HepG2 (cell line): ENCODE measurements around the gene AQP5. TPM values are rescaled to one million over a fixed set of nuclear protein-coding genes. Genes with fewer than 3 reads are reported as not detected.

Experiments
- ATAC-seq: fragments of 200-7000 bp; cut with Tn5 transposase; 3 replicates; pipeline ENCODE4 v1.9.1; 2020; ENCODE audit warnings: mild to moderate bottlenecking, moderate library complexity
- BruUV-seq: library from RNA; stranded (reverse); fragments of 400-500 nt; replicated peaks from 2 replicates; lab custom pipeline; 2021; lab: Mats Ljungman, UMichigan
- CTCF ChIA-PET: fragments of 300-600 bp; formaldehyde crosslinking; extraction: SDS; loops from one replicate; lab custom pipeline; 2021; ENCODE audit warnings: low total read pairs, inconsistent platforms, low intra/inter-chr PET ratio; lab: Yijun Ruan, JAX
- POLR2A ChIA-PET: fragments of 350-600 bp; sonication (Branson Sonifier 250); formaldehyde crosslinking; loops from one replicate; lab custom pipeline; 2020; ENCODE audit warnings: antibody characterized with exemption, inconsistent platforms; lab: Yijun Ruan, JAX
- DNase-seq: peaks from one replicate; pipeline ENCODE4 v3.0.0-alpha.2; 2015; ENCODE audit warnings: low spot score
- FAIRE-seq: peaks from 3 replicates; lab custom pipeline; 2011; peaks lifted over from hg19 to GRCh38; lab: Jason Lieb, UNC
- H2AFZ ChIP-seq: one replicate; pipeline ENCODE4 v1.6.1; 2011; ENCODE audit warnings: low read length, inconsistent platforms
- H3K27ac ChIP-seq: fragments of 300-600 bp; 3 replicates; pipeline ENCODE4 v1.8.0; 2011; ENCODE audit warnings: mixed run types, mild to moderate bottlenecking, mixed read lengths, low read length, inconsistent platforms; ENCODE audit not compliant: insufficient read depth; ENCODE audit errors: extremely low read length
- H3K27me3 ChIP-seq, 2 experiments: fragments of 200-600 bp in 1 of 2; 2 replicates in 1 of 2; 3 replicates in 1 of 2; pipeline versions ENCODE4 v1.6.0 to v1.8.0; 2011; ENCODE audit warnings: low read length in 2 of 2, mild to moderate bottlenecking in 2 of 2, moderate library complexity in 2 of 2, inconsistent platforms in 1 of 2; ENCODE audit not compliant: insufficient read depth in 2 of 2, control insufficient read depth in 1 of 2
- H3K36me3 ChIP-seq, 2 experiments: fragments of 200-600 bp in 1 of 2; replicated peaks in 1 of 2; 2 replicates in 1 of 2; 3 replicates in 1 of 2; pipeline versions ENCODE4 v1.5.1 to v1.8.0; 2011; ENCODE audit warnings: low read length in 2 of 2, inconsistent platforms in 1 of 2; ENCODE audit not compliant: insufficient read depth in 2 of 2, control insufficient read depth in 1 of 2
- H3K4me1 ChIP-seq: 2 replicates; pipeline ENCODE4 v1.5.1; 2012; ENCODE audit warnings: low read length, inconsistent platforms; ENCODE audit not compliant: insufficient read depth
- H3K4me2 ChIP-seq: 2 replicates; pipeline ENCODE4 v1.6.0; 2011; ENCODE audit warnings: low read depth, low read length, inconsistent platforms
- H3K4me3 ChIP-seq, 3 experiments: fragments of 200-600 bp in 1 of 3; sonication (generic), shearing (Covaris generic) in 1 of 3; replicated peaks in 1 of 3; 2 replicates each; pipeline ENCODE4 v1.5.1; 2011 to 2016; ENCODE audit warnings: low read length in 3 of 3, inconsistent platforms in 2 of 3, low read depth in 2 of 3, mild to moderate bottlenecking in 2 of 3, control low read depth in 1 of 3, mixed read lengths in 1 of 3; ENCODE audit not compliant: insufficient read depth in 1 of 3
- H3K79me2 ChIP-seq: one replicate; pipeline ENCODE4 v1.6.1; 2011; ENCODE audit warnings: low read length, inconsistent platforms; ENCODE audit not compliant: insufficient read depth
- H3K9ac ChIP-seq: 2 replicates; pipeline ENCODE4 v1.6.0; 2011; ENCODE audit warnings: mild to moderate bottlenecking, low read depth, low read length, inconsistent platforms; ENCODE audit not compliant: insufficient read depth
- H3K9me3 ChIP-seq: 2 replicates; pipeline ENCODE4 v1.5.1; 2012; ENCODE audit warnings: mild to moderate bottlenecking, low read length
- H4K20me1 ChIP-seq: 2 replicates; pipeline ENCODE4 v1.6.0; 2011; ENCODE audit warnings: inconsistent platforms, mild to moderate bottlenecking, low read length, moderate library complexity; ENCODE audit not compliant: insufficient read depth
- IRF1 ChIP-seq: sonication (generic); formaldehyde crosslinking; IDR thresholded peaks from 2 replicates; pipeline ENCODE4 v1.4.0; 2020; ENCODE audit warnings: low read depth, mild to moderate bottlenecking, missing genetic modification reagents
- MED13 ChIP-seq: sonication (generic); formaldehyde crosslinking; IDR thresholded peaks from 2 replicates; pipeline ENCODE4 v1.5.0; 2020; ENCODE audit warnings: missing genetic modification reagents
- NFATC3 ChIP-seq: sonication (generic); formaldehyde crosslinking; IDR thresholded peaks from 2 replicates; pipeline ENCODE4 v1.5.1; 2020; ENCODE audit warnings: mild to moderate bottlenecking, missing genetic modification reagents
- NFRKB ChIP-seq: fragments of 450-650 bp; IDR thresholded peaks from 2 replicates; pipeline ENCODE4 v1.6.1; 2017
- PRDM4 ChIP-seq: sonication (generic); formaldehyde crosslinking; IDR thresholded peaks from 2 replicates; pipeline ENCODE4 v1.9.0; 2021; ENCODE audit warnings: missing genetic modification reagents, borderline replicate concordance
- SOX5 ChIP-seq: IDR thresholded peaks from 2 replicates; pipeline ENCODE4 v1.6.1; 2016; ENCODE audit warnings: borderline replicate concordance
- SPEN ChIP-seq: sonication (generic); formaldehyde crosslinking; IDR thresholded peaks from 2 replicates; pipeline ENCODE4 v1.5.1; 2020; ENCODE audit warnings: low read depth, mild to moderate bottlenecking, missing genetic modification reagents
- TBX3 ChIP-seq: fragments of 450-650 bp; IDR thresholded peaks from 2 replicates; pipeline ENCODE4 v1.6.1; 2017; ENCODE audit warnings: antibody characterized with exemption, mild to moderate bottlenecking, inconsistent platforms, borderline replicate concordance
- WGBS: methylation state at CpG from one replicate; pipeline ENCODE4 v1.1.6; 2017; ENCODE audit warnings: low lambda C conversion rate; 5-methylcytosine and 5-hydroxymethylcytosine counted together
- in situ Hi-C: cut with HindIII; loops from 2 replicates; pipeline ENCODE4 v1.10.0; 2017; ENCODE audit warnings: low pct_unique_long_range_greater_than_20kb; ENCODE audit not compliant: extremely low pct_ligation_motif_present
- intact Hi-C: fragments of 100-400 bp; cut with micrococcal nuclease; formaldehyde crosslinking; loops from one replicate; pipeline ENCODE4 v1.10.0; 2022; ENCODE audit not compliant: unreplicated experiment
- polyA plus RNA-seq, 8 experiments: library from polyadenylated mRNA; depleted of rRNA in 3 of 8; stranded (reverse) in 7 of 8; unstranded in 1 of 8; fragments of >200 nt; fragmentation: Illumina TruSeq in 4 of 8; extraction: Trizol in 4 of 8; gene quantifications; 2 replicates each; pipeline versions ENCODE4 v1.2.1 to v1.2.3, GENCODE V29; 2011 to 2016; ENCODE audit warnings: low read depth in 4 of 8, missing spikeins in 1 of 8, mixed read lengths in 1 of 8; ENCODE audit not compliant: insufficient read depth in 1 of 8
- total RNA-seq, 5 experiments: library from RNA; depleted of rRNA; stranded (reverse); fragments of >200 nt; fragmentation: Illumina TruSeq; extraction: Trizol; gene quantifications; 2 replicates each; pipeline ENCODE4 v1.2.3, GENCODE V29; 2016; ENCODE audit warnings: low read depth in 1 of 5

The AQP5 gene
- total and polyA plus RNA-seq, 2 of the 13 experiments (the other 11 are each of a cell fraction or from before 2014, with no cell fraction given), result not detected

- Histone ChIP-seq H4K20me1 (no peaks in the 10 kb centered on the region), H3K27ac (no peak overlapping the region), H3K79me2 (peaks cover 20% of the 10 kb centered on the region), H3K9ac (no peak overlapping the region), H3K36me3 (peaks cover 7 to 26% of the 10 kb centered on the region in 2 experiments; a peak in 4 of 5 replicates), H3K27me3 (no peaks in the 10 kb centered on the region), H2AFZ (no peak overlapping the region), H3K4me3 (no peak overlapping the region), H3K4me1 (peaks cover 11% of the 10 kb centered on the region), H3K4me2 (no peak overlapping the region), H3K9me3 (no peaks in the 10 kb centered on the region)
- intact Hi-C loops (no loop called here), in situ Hi-C loops (no loop called here)
- ChIA-PET CTCF (no interaction called here), POLR2A (no interaction called here)
- FAIRE-seq (no peak), ATAC-seq (no peak), DNase-seq (no peak)
- TF ChIP-seq TBX3 (no peak), PRDM4 (CRISPR knock-in tag) (no peak), SPEN (CRISPR knock-in tag) (no peak), NFATC3 (no peak), IRF1 (CRISPR knock-in tag) (no peak), NFRKB (no peak), SOX5 (no peak), MED13 (CRISPR knock-in tag) (no peak)
- 96% methylated on average over 2 of the region's 2 CpGs for WGBS
- BruUV-seq, result no TSS peak
These were observed 51.9 kb downstream of the AQP5 start for GRCh38 chr12:50013361-50014147.
